SIG-M5 treated with dmso at 0.1 percent for 504 hours (cell line): ENCODE measurements around the gene LGALS3.

Experiments
- DNase-seq: peaks from one replicate; lab custom pipeline; 2025; ENCODE audit not compliant: unreplicated experiment; lab: John Stamatoyannopoulos, UW

Gene LGALS3

GRCh38 chr14:55114720-55115119 lies 14.3 kb upstream of the LGALS3 start:
- no peak for DNase-seq

- no peak for DNase-seq
Measured at GRCh38 chr14:55115460-55115859, 13.6 kb upstream of the LGALS3 start.

- DNase-seq: no peak
Measured at GRCh38 chr14:55115861-55116245, 13.2 kb upstream of the LGALS3 start.

- DNase-seq: no peak
Measured at GRCh38 chr14:55116246-55117030, 12.6 kb upstream of the LGALS3 start.

GRCh38 chr14:55117803-55118441 lies 11.1 kb upstream of the LGALS3 start:
- peak; percentile 68 for DNase-seq

- no peak for DNase-seq
Measured at GRCh38 chr14:55118761-55119160, 10.3 kb upstream of the LGALS3 start.

GRCh38 chr14:55120571-55121495 lies 8.2 kb upstream of the LGALS3 start:
- peak; percentile 76 for DNase-seq

GRCh38 chr14:55121628-55122439 lies 7.2 kb upstream of the LGALS3 start:
- DNase-seq: no peak

- peak; percentile 45 for DNase-seq
Measured at GRCh38 chr14:55122440-55122986, 6.5 kb upstream of the LGALS3 start.

GRCh38 chr14:55123101-55123500 lies 6.0 kb upstream of the LGALS3 start:
- no peak for DNase-seq

GRCh38 chr14:55123852-55124639 lies 5.0 kb upstream of the LGALS3 start:
- DNase-seq: no peak

GRCh38 chr14:55124774-55125386 lies 4.2 kb upstream of the LGALS3 start:
- DNase-seq: no peak

- DNase-seq: peak; percentile 61
Measured at GRCh38 chr14:55125403-55125802, 3.6 kb upstream of the LGALS3 start.

- no peak for DNase-seq
Measured at GRCh38 chr14:55126034-55126433, 3.0 kb upstream of the LGALS3 start.

- DNase-seq: peak; percentile 64
Measured at GRCh38 chr14:55126932-55127459, 2.1 kb upstream of the LGALS3 start.

GRCh38 chr14:55127460-55127951 lies 1.5 kb upstream of the LGALS3 start:
- DNase-seq: no peak

- no peak for DNase-seq
Measured at GRCh38 chr14:55128386-55129085, 516 bp upstream of the LGALS3 start.
